UCSD-AML1 (cell line): ENCODE data around the gene SEMA4D.
"Not testable (repeated sequence)": the region's sequence is repeated elsewhere in the genome, so short reads cannot be mapped to it uniquely, and the experiment has no call there.

Source experiments
- DNase-seq: peaks from one replicate; lab custom pipeline; 2025; ENCODE audit not compliant: unreplicated experiment; lab: John Stamatoyannopoulos, UW

Gene SEMA4D

DNA sequence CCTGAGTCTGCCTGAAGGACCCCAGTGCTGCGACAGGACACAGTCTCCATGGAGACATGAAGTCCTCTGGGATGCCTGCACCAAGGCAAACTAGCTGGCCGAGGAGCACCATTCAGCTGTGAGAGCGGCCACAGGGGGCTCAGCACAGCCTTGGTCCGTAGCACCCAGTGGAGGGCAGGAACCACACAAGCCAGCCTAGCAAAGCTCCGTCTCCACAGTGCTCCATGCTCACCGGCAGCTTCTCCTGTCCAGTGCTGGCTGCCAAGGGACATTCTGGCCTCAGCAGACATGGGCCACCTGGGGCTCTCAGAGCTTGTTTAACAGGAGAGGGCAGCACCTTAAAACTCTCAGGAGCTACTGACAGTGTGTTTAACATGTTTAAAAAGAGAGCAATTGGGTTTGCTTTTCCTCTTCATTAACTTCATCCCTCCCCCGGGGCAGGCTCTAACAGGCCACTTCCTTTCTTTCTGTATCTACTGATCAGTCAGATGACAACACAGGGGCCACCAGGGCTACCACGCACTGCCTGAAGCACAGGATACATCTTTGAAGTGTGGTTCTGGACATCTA lies 122.6 kb downstream of the SEMA4D start:
- DNase-seq = peak; percentile 75

DNA sequence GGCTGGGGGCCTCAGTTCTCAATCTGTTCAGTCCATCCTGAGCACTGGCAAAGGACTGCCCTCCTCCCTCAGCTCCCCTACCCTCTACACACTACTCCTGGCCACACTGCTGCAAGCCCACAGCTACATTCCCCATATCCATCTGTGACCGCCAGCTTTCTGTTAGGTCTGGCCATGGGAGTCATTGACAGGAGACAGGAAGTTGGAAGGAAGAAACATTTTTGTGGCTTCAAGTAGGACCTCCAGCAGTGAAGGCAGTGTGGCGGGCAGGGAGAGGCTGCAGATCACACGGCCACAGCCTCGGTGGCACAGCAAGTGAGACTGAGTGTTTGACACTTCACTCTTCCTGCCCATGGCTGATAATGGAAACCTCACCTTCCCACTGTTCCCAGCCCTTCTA lies 123.7 kb downstream of the SEMA4D start:
- peak; percentile 58 for DNase-seq

DNA sequence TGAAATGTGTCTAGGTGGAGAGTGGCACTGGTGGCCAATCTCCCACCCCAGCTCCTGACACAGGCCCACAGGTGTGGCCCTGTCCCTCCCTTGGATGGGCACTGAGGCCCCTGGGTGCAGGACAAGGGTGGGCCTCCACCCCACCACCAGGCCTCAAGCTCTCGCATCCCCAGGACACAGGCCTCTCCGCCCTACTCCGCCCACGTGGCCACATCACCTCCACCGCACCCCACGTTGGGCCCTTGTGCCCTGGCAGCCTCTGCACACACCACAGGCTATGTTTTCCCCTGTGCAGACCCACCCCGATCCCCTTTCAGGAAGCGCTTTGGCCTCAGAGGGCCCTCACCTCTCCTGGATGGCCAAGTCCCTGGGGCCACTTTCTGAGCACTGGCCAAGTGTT lies 124.9 kb downstream of the SEMA4D start:
- no peak for DNase-seq

DNA sequence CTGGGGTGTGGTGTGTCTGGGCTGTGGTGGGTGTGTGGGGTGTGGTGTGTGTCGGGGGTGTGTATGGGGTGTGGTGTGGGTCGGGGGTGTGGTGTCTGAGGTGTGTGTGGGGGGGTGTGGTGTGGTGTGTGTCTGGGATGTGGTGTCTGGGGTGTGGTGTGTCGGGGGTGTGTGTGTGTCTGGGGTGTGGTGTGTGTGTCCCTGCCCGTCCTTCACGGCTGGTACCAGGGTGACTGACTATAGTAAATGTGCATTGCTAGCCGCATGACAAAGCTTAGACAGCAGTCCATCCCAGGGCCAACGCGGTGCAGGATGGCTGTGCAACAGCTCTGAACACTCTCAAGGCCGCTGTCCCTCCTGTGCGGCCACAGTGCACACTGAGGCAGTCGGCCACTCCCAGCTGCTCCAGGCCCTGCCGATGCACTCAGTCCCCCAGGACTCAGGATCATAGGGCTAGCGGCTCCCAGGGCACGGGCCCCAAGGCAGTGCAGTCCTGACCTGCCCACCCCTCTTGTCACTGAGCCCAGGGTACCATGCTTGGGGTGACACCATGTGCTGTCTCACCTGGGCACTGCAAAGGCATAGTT lies 125.6 kb downstream of the SEMA4D start:
- DNase-seq = no peak

DNA sequence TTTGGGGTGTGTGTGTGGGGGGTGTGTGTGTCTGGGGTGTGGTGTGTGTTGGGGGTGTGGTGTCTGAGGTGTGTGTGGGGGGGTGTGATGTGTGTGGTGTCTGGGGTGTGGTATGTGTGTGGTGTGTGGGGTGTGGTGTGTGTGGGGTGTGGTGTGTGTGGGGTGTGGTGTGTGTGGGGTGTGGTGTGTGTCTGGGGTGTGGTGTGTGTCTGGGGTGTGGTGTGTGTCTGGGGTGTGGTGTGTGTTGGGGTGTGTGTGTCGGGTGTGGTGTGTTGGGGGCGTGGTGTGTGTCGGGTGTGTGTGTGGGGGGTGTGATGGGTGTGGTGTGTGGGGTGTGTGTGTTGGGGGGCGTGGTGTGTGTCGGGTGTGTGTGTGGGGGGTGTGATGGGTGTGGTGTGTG lies 126.1 kb downstream of the SEMA4D start:
- not testable (repeated sequence) for DNase-seq

DNA sequence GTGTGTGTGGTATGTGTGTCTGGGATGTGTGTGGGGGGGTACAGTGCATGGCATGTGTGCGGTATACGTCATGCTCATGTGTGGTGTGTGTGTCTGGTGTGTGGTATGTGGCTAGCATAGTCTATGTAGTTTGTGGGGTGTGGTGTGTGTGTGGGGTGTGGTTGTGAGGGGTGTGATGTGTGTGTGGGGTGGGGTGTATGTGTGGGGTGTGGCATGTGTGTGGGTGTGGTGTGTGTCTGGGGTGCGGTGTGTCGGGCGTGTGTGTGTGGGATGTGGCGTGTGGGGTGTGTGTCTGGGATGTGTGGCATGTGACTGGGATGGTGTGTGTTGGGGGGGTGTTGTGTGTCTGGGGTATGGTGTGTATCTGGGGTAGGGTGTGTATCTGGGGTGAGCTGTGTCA lies 127.3 kb downstream of the SEMA4D start:
- DNase-seq = no peak

DNA sequence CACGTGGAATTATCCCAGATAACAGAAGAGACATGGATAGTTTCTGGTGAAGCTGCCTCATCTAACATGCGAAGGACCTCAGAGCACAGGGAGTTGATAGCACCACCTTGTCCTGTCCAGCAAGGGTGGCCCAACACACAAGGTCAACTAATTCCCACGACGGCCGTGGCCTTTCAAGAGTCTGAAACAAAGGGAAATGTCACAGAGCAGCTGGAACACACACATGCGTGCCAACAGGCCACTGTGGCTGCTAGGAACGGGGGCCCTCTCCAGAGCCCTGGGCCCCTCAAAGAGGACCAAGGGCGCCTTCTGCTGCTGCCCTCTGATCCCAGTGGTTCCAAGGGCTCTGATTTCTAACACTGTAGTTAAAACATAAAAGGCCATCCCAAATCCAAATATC lies 128.9 kb downstream of the SEMA4D start:
- no peak for DNase-seq

DNA sequence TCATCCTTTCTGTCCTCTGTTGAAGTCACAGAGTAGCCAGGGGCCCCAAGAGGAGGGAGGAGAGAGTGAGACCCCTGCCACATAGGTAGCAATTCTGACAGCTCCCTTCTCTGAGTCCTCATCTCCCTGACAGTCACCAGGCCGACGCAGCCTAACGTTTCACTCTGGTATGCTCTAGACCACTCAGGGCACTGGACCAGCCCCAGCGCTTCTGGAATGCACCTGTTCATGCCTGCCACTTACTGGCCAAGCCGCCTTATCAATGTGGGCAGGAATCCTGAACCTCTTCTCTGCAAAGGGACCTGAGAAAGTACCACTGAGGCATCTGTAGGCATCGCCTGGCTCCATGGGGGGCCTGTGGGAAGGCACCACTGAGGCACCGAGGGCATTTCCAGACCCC lies 129.4 kb downstream of the SEMA4D start:
- DNase-seq = no peak

DNA sequence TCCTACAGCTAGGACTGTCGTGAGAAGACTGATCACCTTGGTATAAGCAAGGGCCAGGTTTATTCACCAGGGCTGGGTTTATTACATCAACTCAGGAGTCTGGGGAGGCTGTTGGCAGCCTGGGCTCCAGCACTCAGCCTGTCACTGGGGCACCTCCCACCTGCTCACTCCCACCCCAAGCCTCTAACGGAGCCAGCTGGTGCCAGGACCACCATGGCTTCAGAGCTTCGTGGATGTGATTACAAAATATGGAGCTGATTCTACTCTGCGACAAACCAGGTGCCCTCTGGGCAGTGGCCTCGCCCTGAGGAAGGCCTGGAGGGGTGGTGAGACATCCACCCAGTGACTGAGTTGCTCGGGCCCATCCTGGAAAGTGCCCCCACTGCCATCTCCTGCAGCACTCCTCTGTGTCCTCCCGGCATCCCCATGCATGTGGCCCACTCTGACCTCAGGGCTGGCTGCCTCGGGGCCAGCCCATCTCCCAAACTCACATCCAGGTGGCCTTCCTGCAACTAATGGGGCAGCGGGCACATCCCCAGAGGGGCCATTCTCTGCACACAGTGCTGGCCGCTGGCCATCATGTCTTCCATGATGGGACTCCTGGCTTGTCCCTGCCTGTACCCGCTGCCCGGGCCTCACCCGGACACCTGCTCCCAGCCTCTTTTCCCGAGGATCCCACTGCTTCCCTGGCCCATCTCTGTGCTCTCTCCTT lies 130.0 kb downstream of the SEMA4D start:
- no peak for DNase-seq

DNA sequence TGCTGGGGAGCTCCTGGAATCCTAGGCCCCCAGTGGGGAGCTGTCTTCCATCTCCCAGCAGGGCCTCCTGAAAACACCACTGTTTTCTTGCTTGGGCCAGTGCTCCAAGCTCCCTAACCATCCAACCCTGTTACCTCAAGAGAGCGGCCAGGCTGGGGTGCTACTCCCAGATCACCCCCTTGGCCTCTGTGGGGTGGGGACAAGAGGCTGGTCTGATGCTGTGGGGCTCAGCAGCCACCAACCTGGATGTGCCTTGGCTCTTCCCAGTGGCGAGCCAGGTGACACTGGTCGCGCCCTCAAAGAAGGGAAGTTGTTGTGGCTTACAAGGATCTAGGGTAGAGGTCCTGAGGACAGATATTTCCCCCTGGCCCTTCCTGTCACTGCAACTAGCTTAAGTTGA lies 130.6 kb downstream of the SEMA4D start:
- DNase-seq = no peak

DNA sequence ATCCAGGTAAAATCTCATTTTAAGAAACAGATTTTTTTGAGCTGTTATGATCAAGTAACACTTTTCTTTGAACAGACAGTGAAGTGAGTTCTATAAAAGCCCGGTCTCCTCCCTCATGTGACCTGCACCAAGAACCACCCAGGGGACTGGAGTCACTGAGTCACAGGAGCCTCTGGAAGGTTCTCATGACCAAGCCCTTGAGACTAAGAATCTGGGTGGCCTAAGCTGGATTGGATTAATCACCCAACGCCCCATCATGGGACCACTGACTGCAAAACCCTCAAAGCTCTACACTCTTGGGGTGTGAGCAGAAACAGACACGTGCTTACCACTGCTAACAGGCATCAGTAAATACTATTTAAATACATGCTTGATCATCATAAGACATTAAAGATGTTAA lies 131.2 kb downstream of the SEMA4D start:
- DNase-seq = no peak

DNA sequence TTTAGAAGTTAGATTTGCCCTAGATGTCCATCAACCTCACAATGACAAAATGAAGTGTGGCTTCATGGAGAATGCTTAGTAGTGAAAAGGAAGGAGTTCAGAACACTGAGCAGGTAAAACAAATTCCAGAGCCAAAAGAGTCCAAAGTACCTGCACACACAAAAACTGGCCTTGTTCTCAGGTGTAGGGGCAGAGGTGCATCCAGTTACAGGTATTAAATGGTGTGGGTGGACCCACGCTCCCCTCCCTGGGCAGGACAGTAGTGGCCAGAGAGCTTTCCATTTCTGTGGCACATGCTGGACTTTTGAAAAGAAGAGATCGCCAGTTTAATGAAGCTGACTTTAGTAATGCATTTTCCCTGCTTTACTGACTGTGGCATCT lies 132.4 kb downstream of the SEMA4D start:
- DNase-seq = no peak

DNA sequence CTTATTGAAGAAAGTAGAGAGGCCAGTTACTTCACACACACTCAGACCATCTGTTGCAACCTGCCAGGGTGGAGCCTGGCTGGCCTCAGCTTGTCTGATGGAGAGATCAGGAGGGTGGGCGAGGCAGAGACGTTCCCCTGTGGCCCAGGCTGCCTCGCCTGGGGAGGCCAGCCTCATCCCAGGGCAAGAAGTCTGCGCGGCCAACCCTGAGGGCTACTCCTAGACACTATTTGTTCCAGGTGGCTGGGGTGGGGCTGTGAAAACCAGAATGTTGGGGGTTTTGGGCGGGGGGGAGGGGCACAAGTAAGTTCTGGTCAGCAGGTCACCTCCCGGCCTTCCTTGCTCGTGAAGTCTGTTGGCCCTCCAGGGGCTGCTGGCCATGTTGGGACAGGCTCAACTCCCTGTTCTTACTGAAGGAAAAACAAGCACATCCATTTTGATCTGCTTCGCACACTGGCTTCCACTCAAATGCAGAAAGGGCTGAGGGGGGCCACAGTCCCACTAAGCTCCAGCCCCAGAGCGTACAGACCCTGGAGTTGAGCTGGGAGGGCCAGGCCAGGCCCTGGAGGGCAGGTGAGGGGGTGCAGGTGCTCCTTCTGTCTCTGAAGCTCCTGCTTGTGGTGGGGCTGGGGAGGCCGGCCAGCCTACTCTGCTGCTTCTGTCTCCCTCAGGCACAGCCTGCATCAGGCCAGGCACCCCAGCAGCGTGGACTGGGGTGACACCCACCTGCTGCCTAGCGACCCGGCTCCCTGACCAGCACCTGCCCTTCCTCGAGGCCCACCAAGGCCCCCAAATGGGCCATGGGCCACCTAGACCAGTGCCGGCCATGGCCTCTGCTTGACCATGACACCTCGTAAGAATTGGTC lies 133.0 kb downstream of the SEMA4D start:
- no peak for DNase-seq

DNA sequence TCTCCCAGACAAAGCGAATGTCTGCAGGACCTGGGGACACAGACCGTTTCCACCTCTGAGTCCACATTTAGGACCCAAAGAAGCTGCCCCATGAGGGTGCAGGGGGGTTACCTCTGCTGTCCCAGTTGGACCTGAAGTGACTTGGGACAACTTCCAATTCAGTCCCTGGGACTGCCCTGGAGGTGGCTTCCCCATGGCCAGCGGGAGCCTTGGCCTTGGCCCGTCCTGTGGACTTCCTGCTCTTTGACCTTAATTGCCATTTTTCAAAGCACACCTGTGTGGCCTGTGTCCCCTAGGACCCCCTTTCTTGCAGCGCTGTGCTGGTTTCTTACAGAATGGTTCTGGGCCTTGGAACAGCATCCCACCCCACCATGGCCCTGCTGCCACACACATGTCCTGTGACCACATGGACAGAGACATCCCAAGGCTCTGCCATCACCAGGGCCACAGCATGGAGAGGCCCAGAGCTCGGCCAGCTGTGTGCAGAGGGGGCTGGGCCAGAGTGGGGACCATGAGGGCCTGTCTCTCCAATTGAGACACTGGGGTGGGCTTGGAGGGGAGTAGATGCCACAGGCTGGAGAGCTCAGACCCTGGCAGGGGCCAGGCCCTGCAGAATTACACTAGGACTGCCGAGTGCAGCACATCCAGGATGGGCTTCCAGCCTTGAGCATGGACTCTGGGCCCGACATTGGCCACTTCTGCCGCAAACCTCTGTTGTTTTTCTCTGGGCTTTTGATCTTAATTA lies 133.8 kb downstream of the SEMA4D start:
- no peak for DNase-seq

DNA sequence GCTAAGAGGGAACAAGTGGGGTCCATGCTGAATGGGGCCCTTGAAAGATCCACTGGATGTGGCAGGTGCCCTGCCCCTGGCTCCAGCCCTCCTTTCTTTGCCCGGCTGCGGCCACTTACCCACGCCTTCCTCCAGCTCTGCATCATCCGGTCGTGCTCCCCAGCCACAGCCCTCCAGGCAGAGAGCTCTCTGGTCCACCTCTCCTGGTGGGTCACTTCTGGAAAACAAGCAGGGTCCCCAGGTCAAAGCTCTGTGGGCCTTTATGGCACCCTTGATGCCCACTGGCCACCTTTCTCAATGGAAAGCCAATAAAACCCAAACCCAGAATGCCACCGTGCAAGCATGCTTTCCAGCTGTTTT lies 134.6 kb downstream of the SEMA4D start:
- no peak for DNase-seq

DNA sequence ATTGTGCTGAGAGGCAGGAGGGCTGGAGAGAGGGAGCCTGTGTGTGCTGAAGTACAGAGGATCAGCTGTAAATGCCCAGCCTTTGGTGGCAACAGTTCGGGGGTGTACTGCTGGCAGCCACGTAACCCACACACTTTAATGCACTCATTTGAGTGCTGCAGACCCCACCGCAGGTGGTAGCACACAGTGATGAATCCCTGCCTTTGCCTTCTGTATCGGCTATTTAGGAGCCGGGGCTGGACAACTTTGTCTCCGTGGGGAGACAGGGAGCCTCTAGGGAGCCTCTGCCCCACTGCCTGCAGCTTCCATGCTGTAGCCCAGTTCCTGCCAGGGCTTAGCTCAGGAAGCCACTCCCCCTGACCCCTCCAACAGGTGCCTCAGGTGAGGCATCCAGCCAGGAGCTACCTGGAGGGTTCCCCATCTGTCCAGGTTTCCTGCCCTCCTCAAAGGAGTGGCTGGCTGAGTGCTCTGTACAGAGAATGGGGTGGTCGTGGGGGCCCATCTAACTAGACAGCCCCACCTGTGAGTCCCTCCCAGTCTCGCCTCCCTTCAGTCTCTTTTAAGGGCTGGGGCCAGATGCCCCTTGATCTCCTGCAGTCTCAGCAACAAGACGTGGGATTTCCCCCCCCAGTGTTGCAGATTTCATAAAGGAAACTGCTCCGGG lies 135.1 kb downstream of the SEMA4D start:
- DNase-seq = no peak

DNA sequence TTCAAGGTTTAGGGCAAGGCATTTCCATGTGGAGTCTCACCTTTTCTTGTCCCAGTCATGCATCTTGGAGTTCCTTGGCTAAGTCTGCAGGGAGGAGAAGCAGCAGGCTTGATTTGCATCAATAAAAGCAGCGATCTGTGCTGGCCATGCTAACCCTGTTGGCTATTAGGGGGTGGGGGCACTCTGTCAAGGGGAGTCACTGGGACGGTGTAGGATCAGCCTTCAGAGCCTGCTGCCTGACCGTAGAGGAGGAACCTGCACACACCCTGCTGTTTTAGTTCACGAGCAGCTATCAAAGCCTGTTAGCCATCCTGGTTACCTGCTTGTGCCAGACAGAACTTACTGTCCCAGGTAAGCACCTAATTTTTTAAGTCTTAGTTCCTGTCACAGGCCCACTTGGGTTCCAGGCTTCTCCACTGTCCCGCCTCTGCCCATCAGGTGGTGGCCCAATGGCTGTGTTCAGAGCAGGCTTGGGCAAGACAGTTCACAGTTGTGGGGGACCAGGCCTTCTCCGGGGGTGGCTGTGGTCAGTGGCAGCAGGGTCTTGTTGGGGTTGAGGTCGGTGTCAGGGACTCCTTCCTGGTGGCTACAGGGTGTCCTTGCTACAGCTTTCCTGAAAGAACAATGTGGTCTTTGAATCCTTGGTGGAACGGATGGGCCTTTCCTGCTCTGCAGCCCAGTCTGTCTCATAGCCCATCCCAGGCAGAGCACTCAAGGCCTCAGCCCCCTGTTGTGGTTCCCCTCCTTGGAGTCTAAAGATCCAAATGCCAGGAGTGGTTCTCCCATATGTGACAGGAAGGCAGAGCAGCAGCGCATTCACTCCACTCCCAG lies 135.9 kb downstream of the SEMA4D start:
- no peak for DNase-seq

DNA sequence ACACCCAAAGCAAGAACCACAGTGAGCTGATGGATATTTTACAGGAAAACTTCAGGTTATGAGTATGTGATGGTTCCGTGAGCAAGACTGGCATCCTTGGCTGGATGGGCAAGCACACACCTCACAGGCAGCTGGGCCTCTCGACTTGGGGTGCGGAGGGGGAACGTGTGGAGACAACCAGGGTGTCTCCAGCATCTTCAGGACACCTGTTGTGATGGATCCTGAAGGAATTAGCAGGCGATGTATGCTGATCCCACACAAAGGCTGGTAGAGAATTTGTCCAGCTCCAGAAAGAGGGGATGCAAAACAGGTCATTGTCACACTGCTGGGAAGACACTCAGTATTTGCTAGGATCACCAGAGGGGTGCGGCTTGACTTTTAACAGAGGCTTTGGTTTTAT lies 136.9 kb downstream of the SEMA4D start:
- DNase-seq = no peak

DNA sequence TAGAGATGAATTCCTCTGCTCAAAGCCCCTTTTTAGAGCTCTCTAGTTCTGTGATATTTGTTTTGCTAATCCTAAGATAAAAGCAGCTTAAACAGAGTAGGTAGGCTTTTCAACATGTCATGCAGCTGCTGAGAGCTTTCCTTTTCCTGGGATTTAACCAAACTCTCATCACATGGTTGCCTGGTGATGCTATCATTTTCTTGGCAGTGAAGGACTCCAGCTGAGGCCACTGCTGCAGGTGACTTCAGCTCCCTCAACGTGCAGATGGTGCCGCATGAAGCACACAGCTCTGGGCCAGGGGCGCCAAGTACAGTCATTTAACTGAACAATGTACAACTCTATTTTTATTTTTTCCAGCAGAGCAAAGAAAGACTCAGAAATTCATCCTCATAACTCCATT lies 137.4 kb downstream of the SEMA4D start:
- DNase-seq = no peak

DNA sequence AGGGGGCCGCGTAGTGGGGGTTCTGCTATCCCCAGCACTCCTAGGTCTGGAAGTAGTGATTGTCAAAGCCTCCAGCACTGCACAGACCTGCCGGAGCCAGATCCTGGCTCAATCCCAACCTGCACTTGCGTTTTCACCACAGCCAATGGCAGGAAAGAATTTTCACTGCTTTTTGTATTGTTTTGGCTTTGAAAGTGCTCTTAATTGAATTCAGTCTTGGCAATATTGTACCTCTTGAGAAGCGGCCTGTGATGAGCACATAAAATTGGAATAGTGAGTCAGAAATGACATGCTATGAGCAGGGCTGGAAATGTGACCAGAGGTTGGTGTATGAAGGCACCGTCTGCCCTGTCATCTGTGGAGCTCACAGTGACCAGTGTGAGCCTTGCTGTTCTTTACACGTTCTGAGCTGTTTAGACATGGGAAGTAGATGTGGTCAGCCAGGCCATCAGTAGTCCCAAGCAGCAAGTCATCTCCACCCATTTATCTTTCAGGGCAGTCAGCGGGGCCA lies 138.1 kb downstream of the SEMA4D start:
- peak; percentile 49 for DNase-seq
